Subcutaneous abdominal adipose tissue (tissue), 5 donors: Measurements from ENCODE around the gene ICAM4.

Source experiments
- H3K27ac ChIP-seq: one replicate; pipeline ENCODE4 v1.7.0; 2013; ENCODE audit warnings: low read depth, mild to moderate bottlenecking, inconsistent platforms, low read length, moderate library complexity
- H3K27me3 ChIP-seq, 5 donors: one replicate each; pipeline ENCODE4 v1.7.0; 2013; ENCODE audit warnings: low read length in 5 of 5, inconsistent platforms in 1 of 5; ENCODE audit not compliant: control insufficient read depth in 5 of 5, insufficient read depth in 4 of 5
- H3K36me3 ChIP-seq, 5 donors: one replicate each; pipeline ENCODE4 v1.7.0; 2013; ENCODE audit warnings: low read length in 5 of 5; ENCODE audit not compliant: control insufficient read depth in 5 of 5, insufficient read depth in 5 of 5
- H3K4me1 ChIP-seq, 5 donors: one replicate each; pipeline ENCODE4 v1.7.0; 2013; ENCODE audit warnings: low read length in 5 of 5, mild to moderate bottlenecking in 3 of 5, moderate library complexity in 1 of 5; ENCODE audit not compliant: control insufficient read depth in 5 of 5, insufficient read depth in 5 of 5
- H3K4me3 ChIP-seq, 5 donors: one replicate each; pipeline ENCODE4 v1.7.0; 2013; ENCODE audit warnings: low read length in 5 of 5, low read depth in 1 of 5
- H3K9ac ChIP-seq, 5 donors: one replicate each; pipeline ENCODE4 v1.7.0; 2013; ENCODE audit warnings: low read length in 5 of 5, mild to moderate bottlenecking in 4 of 5, moderate library complexity in 3 of 5
- H3K9me3 ChIP-seq, 5 donors: one replicate each; pipeline ENCODE4 v1.7.0; 2013; ENCODE audit warnings: low read length in 5 of 5; ENCODE audit not compliant: control insufficient read depth in 5 of 5
- donor health status: healthy.
- donor health status: healthy.
- donor health status: healthy.
- donor health status: healthy.
- donor health status: healthy.

Gene ICAM4

DNA sequence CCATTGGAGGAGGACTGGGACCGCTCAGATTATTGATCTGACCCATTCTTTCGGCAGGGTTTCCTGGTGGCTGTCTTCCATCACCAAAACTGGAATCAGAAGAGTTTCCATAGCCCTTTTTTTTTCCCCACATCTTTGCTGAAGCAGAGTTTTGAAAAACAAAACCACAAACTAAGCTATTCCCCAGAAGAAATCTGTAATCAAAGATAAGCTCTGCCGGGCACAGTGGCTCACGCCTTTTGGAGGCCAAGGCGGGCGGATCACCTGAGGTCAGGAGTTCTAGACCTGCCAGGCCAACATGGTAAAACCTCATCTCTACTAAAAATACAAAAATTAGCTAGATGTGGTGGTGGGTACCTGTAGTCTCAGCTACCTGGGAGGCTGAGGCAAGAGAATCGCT lies 20.0 kb upstream of the ICAM4 start:
- Histone ChIP-seq H3K27me3 (peaks cover 0 to 20% (median 0%) of the 10 kb centered on the region in 5 donors), H3K9me3 (peaks cover 0 to 3% (median 0%) of the 10 kb centered on the region in 5 donors), H3K9ac (no peak overlapping the region), H3K27ac (no peak overlapping the region), H3K4me3 (no peak overlapping the region), H3K36me3 (peaks cover 0 to 4% (median 0%) of the 10 kb centered on the region in 5 donors), H3K4me1 (peaks cover 18 to 40% (median 28%) of the 10 kb centered on the region in 5 donors)

- Histone ChIP-seq H3K36me3 (peaks cover 0 to 8% (median 0%) of the 10 kb centered on the region in 5 donors), H3K4me3 (peak overlapping the region in 3 of 5 donors; percentile 13 to 42 (median 21)), H3K9me3 (peaks cover 0 to 3% (median 0%) of the 10 kb centered on the region in 5 donors), H3K27me3 (peaks cover 0 to 20% (median 0%) of the 10 kb centered on the region in 5 donors), H3K4me1 (peaks cover 21 to 53% (median 35%) of the 10 kb centered on the region in 5 donors), H3K9ac (peak overlapping the region in 2 of 5 donors; percentile 16 to 78), H3K27ac (peak overlapping the region; percentile 88)
Measured at GRCh38 chr19:10268071-10268470, 18.7 kb upstream of the ICAM4 start.

DNA sequence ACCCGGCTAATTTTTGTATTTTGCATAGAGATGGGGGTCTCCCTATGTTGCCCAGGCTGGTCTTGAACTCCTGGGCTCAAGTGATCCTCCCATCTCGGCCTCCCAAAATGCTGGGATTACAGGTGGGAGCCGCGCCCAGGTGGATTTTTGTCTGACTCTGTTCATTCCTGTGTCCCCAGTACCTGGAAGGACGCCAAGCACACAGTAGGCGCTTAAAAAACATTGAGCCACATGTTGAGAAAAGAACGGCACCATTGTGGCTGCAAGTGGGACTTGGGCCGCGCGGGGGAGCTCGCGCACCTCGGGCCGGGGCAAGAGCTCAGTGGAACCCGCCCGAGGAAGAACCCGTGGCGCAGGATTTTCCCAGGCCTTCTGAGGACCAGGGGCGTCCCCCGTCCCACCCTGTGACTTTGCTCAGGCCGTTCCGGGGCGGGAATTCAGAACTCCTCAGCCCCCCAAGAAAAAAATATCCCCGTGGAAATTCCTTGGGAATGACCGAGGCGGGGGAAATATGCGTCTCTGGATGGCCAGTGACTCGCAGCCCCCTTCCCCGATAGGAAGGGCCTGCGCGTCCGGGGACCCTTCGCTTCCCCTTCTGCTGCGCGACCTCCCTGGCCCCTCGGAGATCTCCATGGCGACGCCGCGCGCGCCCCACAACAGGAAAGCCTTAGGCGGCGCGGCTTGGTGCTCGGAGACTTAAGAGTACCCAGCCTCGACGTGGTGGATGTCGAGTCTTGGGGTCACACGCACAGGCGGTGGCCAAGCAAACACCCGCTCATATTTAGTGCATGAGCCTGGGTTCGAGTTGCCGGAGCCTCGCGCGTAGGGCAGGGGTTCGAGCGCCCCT lies 17.2 kb upstream of the ICAM4 start:
- Histone ChIP-seq H3K4me3 (peak overlapping the region in 4 of 5 donors; percentile 61 to 82 (median 78)), H3K9me3 (peaks cover 0 to 3% (median 0%) of the 10 kb centered on the region in 5 donors), H3K4me1 (peaks cover 21 to 53% (median 35%) of the 10 kb centered on the region in 5 donors), H3K27ac (peak overlapping the region; percentile 88), H3K27me3 (peaks cover 0 to 20% (median 0%) of the 10 kb centered on the region in 5 donors), H3K9ac (peak overlapping the region; percentile 70 to 87 (median 83)), H3K36me3 (peaks cover 0 to 8% (median 2%) of the 10 kb centered on the region in 5 donors)

GRCh38 chr19:10270180-10270615 lies 16.6 kb upstream of the ICAM4 start:
- H3K9ac ChIP-seq, result peak overlapping the region; percentile 70 to 87 (median 83)

GRCh38 chr19:10270616-10271394 lies 15.9 kb upstream of the ICAM4 start, which contains the start of gene ICAM1:
ICAM1 (plus strand) TSS chr19:10271120; CDS start chr19:10271160, 40 bp downstream.
- peak within 1 kb of the TSS; percentile 61 to 82 (median 78) for H3K4me3 ChIP-seq
- H3K36me3 ChIP-seq, result peaks cover 0 to 13% (median 9%) of the 10 kb centered on the region in 5 donors
- H3K4me1 ChIP-seq, result peaks cover 21 to 57% (median 35%) of the 10 kb centered on the region in 5 donors
- peaks cover 0 to 20% (median 0%) of the 10 kb centered on the region in 5 donors for H3K27me3 ChIP-seq
- H3K9me3 ChIP-seq, result peaks cover 0 to 3% (median 0%) of the 10 kb centered on the region in 5 donors
- peak within 1 kb of the TSS; percentile 70 to 87 (median 83) for H3K9ac ChIP-seq
- peak within 1 kb of the TSS; percentile 88 for H3K27ac ChIP-seq

More at GRCh38 chr19:10270180-10270615, 16.6 kb upstream of the ICAM4 start:
- Histone ChIP-seq H3K36me3 (peaks cover 0 to 13% (median 7%) of the 10 kb centered on the region in 5 donors), H3K4me1 (peaks cover 21 to 57% (median 35%) of the 10 kb centered on the region in 5 donors), H3K27ac (peak overlapping the region; percentile 88), H3K27me3 (peaks cover 0 to 20% (median 0%) of the 10 kb centered on the region in 5 donors), H3K4me3 (peak overlapping the region; percentile 42 to 82 (median 78)), H3K9me3 (peaks cover 0 to 3% (median 0%) of the 10 kb centered on the region in 5 donors)

DNA sequence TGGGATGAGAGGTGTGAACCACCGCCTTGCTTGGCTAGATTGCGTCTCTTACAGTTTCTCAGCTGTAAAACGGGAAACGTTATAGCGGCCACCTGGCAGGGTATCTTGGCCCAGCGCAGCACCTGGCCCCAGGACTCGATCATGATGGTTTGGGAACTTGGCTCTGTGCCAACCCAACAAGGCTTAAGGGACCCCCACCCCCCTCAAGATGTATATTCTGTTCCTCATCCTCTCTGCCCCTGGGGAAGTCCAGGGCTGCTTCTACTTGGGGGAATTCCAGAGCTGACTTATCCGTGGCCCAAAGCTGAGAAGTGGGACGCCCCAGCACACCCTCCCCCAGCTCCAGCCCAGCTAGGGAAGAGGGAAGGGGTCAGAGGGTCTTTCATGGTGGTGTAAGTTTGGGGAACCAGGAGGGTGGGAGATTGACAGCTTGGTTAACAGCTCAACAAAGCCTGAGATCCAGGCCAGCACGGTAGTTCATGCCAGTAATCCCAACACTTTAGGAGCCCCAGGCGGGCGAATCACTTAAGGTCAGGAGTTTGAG lies 15.1 kb upstream of the ICAM4 start:
- peak overlapping the region; percentile 61 to 82 (median 78) for H3K4me3 ChIP-seq
- H3K27ac ChIP-seq, result peak overlapping the region; percentile 88
- peaks cover 0 to 16% (median 11%) of the 10 kb centered on the region in 5 donors for H3K36me3 ChIP-seq
- peaks cover 0 to 3% (median 0%) of the 10 kb centered on the region in 5 donors for H3K9me3 ChIP-seq
- peaks cover 21 to 57% (median 35%) of the 10 kb centered on the region in 5 donors for H3K4me1 ChIP-seq
- peaks cover 0 to 20% (median 0%) of the 10 kb centered on the region in 5 donors for H3K27me3 ChIP-seq
- H3K9ac ChIP-seq, result peak overlapping the region in 4 of 5 donors; percentile 65 to 83 (median 80)

- Histone ChIP-seq H3K9me3 (peaks cover 0 to 1% (median 0%) of the 10 kb centered on the region in 5 donors), H3K4me1 (peaks cover 10 to 38% (median 24%) of the 10 kb centered on the region in 5 donors), H3K27me3 (peaks cover 0 to 16% (median 0%) of the 10 kb centered on the region in 5 donors), H3K4me3 (no peak overlapping the region), H3K9ac (no peak overlapping the region), H3K36me3 (peaks cover 0 to 41% (median 24%) of the 10 kb centered on the region in 5 donors), H3K27ac (no peak overlapping the region)
Measured at GRCh38 chr19:10274589-10274988, 12.2 kb upstream of the ICAM4 start.

DNA sequence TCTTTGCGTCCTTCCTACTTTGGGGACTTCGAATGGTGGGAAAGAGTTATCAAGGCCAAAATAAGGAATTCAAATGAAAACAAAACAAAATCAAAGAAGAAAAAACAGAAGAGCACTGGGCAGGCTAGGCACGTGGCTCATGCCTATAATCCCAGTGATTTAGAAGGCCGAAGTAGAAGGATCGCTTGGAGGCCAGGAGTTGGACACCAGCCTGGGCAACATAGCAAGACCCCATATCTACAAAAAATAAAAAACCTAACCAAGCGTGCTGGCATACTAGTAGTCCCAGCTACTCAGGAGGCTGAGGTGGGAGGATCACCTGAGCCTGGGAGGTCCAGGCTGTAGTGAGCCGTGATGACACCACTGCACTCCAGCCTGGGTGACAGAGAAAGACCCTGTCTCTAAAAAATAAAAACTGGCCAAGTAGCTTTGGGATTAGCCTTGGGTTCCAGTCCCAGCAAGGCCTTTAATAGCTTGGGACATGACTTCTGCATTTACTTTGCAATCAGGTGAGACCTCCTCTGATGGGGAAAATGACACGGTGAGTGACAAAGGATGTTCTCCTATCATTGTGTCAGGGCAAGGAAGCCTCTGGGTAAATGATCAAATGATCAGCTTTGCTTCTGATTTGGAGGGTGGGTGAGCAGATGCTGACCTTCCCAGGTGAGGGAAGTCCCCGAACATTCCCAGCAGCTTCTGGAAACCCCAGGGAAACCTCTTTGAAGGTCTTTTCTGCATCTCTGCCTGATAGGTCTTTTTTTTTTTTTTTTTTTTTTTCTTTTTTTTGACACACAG lies 8.8 kb upstream of the ICAM4 start:
- H3K27me3 ChIP-seq, result no peaks in the 10 kb centered on the region
- H3K9ac ChIP-seq, result no peak overlapping the region
- no peaks in the 10 kb centered on the region for H3K9me3 ChIP-seq
- peaks cover 0 to 5% (median under 1%) of the 10 kb centered on the region in 5 donors for H3K4me1 ChIP-seq
- no peak overlapping the region for H3K4me3 ChIP-seq
- peaks cover 0 to 60% (median 25%) of the 10 kb centered on the region in 5 donors for H3K36me3 ChIP-seq
- H3K27ac ChIP-seq, result no peak overlapping the region
